OCI-LY1 (cell line): Measurements from ENCODE around the gene TBX19.

Experiments
- H2AFZ ChIP-seq: fragments of 200-600 bp; sonication (generic), shearing (Covaris generic); 2 replicates; pipeline ENCODE4 v1.6.0; 2014; ENCODE audit warnings: antibody characterized with exemption, mild to moderate bottlenecking, low read length
- H3F3A ChIP-seq: fragments of 200-600 bp; sonication (generic), shearing (Covaris generic); 2 replicates; pipeline ENCODE4 v1.6.0; 2014; ENCODE audit warnings: mild to moderate bottlenecking, antibody characterized with exemption, low read length, moderate library complexity; ENCODE audit not compliant: insufficient read depth
- H3K27ac ChIP-seq: fragments of 200-600 bp; sonication (generic); 2 replicates; pipeline ENCODE4 v1.5.1; 2014; ENCODE audit warnings: low read length, mixed run types, mild to moderate bottlenecking, low read depth; ENCODE audit not compliant: poor library complexity, severe bottlenecking
- H3K27me3 ChIP-seq: fragments of 200-600 bp; sonication (generic); 2 replicates; pipeline ENCODE4 v1.6.0; 2014; ENCODE audit warnings: antibody characterized with exemption, mild to moderate bottlenecking, low read length, moderate library complexity; ENCODE audit not compliant: insufficient read depth
- H3K36me3 ChIP-seq: fragments of 200-600 bp; sonication (generic); 2 replicates; pipeline ENCODE4 v1.6.1; 2014; ENCODE audit warnings: mild to moderate bottlenecking, antibody characterized with exemption, low read length, moderate library complexity, mixed read lengths; ENCODE audit not compliant: insufficient read depth
- H3K4me1 ChIP-seq: fragments of 200-600 bp; sonication (generic); 2 replicates; pipeline ENCODE4 v1.5.1; 2014; ENCODE audit warnings: mild to moderate bottlenecking, low read length, moderate library complexity; ENCODE audit not compliant: insufficient read depth, severe bottlenecking
- H3K4me2 ChIP-seq: fragments of 200-600 bp; sonication (generic), shearing (Covaris generic); 2 replicates; pipeline ENCODE4 v1.6.1; 2014; ENCODE audit warnings: low read length
- H3K4me3 ChIP-seq: fragments of 200-600 bp; sonication (generic); 2 replicates; pipeline ENCODE4 v1.5.1; 2014; ENCODE audit warnings: low read length, low read depth, mild to moderate bottlenecking, mixed read lengths; ENCODE audit not compliant: poor library complexity, severe bottlenecking
- H3K79me2 ChIP-seq: fragments of 200-600 bp; shearing (Covaris generic); 2 replicates; pipeline ENCODE4 v1.6.1; 2016; ENCODE audit warnings: mixed run types, low read length, mixed read lengths; ENCODE audit not compliant: insufficient read depth
- H3K9ac ChIP-seq: fragments of 200-600 bp; sonication (generic), shearing (Covaris generic); 2 replicates; pipeline ENCODE4 v1.6.1; 2014; ENCODE audit warnings: mild to moderate bottlenecking, low read length, mixed read lengths
- H3K9me2 ChIP-seq: fragments of 200-600 bp; sonication (generic), shearing (Covaris generic); 2 replicates; pipeline ENCODE4 v1.6.1; 2014; ENCODE audit warnings: low read depth, mild to moderate bottlenecking, low read length, mixed read lengths
- H3K9me3 ChIP-seq: fragments of 200-600 bp; shearing (Covaris generic); 2 replicates; pipeline ENCODE4 v1.6.1; 2014; ENCODE audit warnings: low read length, mixed read lengths
- H4K20me1 ChIP-seq: fragments of 200-600 bp; sonication (generic), shearing (Covaris generic); 2 replicates; pipeline ENCODE4 v1.6.0; 2016; ENCODE audit warnings: mild to moderate bottlenecking, low read length; ENCODE audit not compliant: insufficient read depth
- EZH2 ChIP-seq: fragments of 200-600 bp; sonication (generic), shearing (Covaris generic); IDR thresholded peaks from 2 replicates; pipeline ENCODE4 v1.8.0; 2017; ENCODE audit warnings: borderline replicate concordance, mixed run types, mild to moderate bottlenecking, antibody characterized with exemption, low read length, moderate library complexity, mixed read lengths
- TF ChIP-seq, protein P1 (sequence below): fragments of 200-600 bp; sonication (generic), shearing (Covaris generic); IDR thresholded peaks from 2 replicates; pipeline ENCODE4 v1.5.1; 2017; ENCODE audit warnings: mild to moderate bottlenecking, antibody characterized with exemption, low read length, moderate library complexity, mixed read lengths

TBX19 gene

DNA sequence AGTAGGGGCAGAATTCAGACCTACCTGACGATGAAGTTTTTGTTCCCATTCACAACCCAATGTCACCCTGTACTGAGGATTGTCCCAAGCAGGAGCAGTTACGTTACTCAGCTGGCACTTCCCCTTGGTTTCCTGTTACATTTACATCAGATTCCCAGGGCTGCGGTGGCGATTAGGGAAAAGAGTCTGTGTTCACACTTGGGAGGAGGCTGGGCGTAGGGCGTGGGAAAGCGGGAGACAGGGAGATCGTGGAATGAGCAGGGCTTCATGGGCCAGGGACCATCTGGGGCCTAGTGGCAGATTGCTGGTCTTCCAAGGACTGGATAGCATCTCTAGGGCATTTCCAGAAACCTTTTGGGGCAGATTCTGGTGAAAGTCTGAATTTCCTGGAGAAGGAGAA, 39.0 kb downstream of the TBX19 start:
- H3K4me1 ChIP-seq, result no peaks in the 10 kb centered on the region
- no peak overlapping the region for H3K4me3 ChIP-seq
- no peaks in the 10 kb centered on the region for H3K9me3 ChIP-seq
- no peak overlapping the region for H2AFZ ChIP-seq
- H3K27me3 ChIP-seq, result no peaks in the 10 kb centered on the region
- no peaks in the 10 kb centered on the region for H3F3A ChIP-seq
- TF ChIP-seq, protein P1, sequence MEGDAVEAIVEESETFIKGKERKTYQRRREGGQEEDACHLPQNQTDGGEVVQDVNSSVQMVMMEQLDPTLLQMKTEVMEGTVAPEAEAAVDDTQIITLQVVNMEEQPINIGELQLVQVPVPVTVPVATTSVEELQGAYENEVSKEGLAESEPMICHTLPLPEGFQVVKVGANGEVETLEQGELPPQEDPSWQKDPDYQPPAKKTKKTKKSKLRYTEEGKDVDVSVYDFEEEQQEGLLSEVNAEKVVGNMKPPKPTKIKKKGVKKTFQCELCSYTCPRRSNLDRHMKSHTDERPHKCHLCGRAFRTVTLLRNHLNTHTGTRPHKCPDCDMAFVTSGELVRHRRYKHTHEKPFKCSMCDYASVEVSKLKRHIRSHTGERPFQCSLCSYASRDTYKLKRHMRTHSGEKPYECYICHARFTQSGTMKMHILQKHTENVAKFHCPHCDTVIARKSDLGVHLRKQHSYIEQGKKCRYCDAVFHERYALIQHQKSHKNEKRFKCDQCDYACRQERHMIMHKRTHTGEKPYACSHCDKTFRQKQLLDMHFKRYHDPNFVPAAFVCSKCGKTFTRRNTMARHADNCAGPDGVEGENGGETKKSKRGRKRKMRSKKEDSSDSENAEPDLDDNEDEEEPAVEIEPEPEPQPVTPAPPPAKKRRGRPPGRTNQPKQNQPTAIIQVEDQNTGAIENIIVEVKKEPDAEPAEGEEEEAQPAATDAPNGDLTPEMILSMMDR, result no peak
- TF ChIP-seq EZH2, result no peak
- no peak overlapping the region for H3K9ac ChIP-seq
- no peak overlapping the region for H3K4me2 ChIP-seq
- H3K36me3 ChIP-seq, result no peaks in the 10 kb centered on the region
- H3K27ac ChIP-seq, result no peak overlapping the region
- no peaks in the 10 kb centered on the region for H3K79me2 ChIP-seq
- H3K9me2 ChIP-seq, result no peaks in the 10 kb centered on the region
- H4K20me1 ChIP-seq, result no peaks in the 10 kb centered on the region

- H3K4me2 ChIP-seq, result no peak overlapping the region
- H3K4me1 ChIP-seq, result no peaks in the 10 kb centered on the region
- H2AFZ ChIP-seq, result no peak overlapping the region
- H3K36me3 ChIP-seq, result no peaks in the 10 kb centered on the region
- H3K4me3 ChIP-seq, result no peak overlapping the region
- H3K27ac ChIP-seq, result no peak overlapping the region
- no peaks in the 10 kb centered on the region for H4K20me1 ChIP-seq
- no peaks in the 10 kb centered on the region for H3K9me3 ChIP-seq
- H3K27me3 ChIP-seq, result no peaks in the 10 kb centered on the region
- H3K9me2 ChIP-seq, result no peaks in the 10 kb centered on the region
- no peaks in the 10 kb centered on the region for H3K79me2 ChIP-seq
- H3K9ac ChIP-seq, result no peak overlapping the region
- TF ChIP-seq EZH2, result no peak
- TF ChIP-seq, protein P1, result no peak
- no peaks in the 10 kb centered on the region for H3F3A ChIP-seq
These were observed 39.5 kb downstream of the TBX19 start for GRCh38 chr1:168320149-168320548.

- Histone ChIP-seq H3K27me3 (no peaks in the 10 kb centered on the region), H3K4me3 (no peak overlapping the region), H3K4me2 (no peak overlapping the region), H3K79me2 (no peaks in the 10 kb centered on the region), H3F3A (no peaks in the 10 kb centered on the region), H3K9ac (no peak overlapping the region), H3K9me3 (no peaks in the 10 kb centered on the region), H3K36me3 (no peaks in the 10 kb centered on the region), H2AFZ (no peak overlapping the region), H4K20me1 (no peaks in the 10 kb centered on the region), H3K4me1 (no peaks in the 10 kb centered on the region), H3K9me2 (no peaks in the 10 kb centered on the region), H3K27ac (no peak overlapping the region)
- TF ChIP-seq, protein P1, result no peak
- no peak for TF ChIP-seq EZH2
These were observed 40.2 kb downstream of the TBX19 start for GRCh38 chr1:168320800-168321450.
